Endothelial cell of hepatic sinusoid (primary cell): ENCODE results near the gene ROBO1.
"Not testable (repeated sequence)": the region's sequence is repeated elsewhere in the genome, so short reads cannot be mapped to it uniquely, and the experiment has no call there.

Source experiments
- in situ Hi-C: cut with HindIII; loops from 2 replicates; pipeline ENCODE4 v1.10.0; 2017; ENCODE audit warnings: low sequenced_read_pairs

Gene ROBO1

DNA sequence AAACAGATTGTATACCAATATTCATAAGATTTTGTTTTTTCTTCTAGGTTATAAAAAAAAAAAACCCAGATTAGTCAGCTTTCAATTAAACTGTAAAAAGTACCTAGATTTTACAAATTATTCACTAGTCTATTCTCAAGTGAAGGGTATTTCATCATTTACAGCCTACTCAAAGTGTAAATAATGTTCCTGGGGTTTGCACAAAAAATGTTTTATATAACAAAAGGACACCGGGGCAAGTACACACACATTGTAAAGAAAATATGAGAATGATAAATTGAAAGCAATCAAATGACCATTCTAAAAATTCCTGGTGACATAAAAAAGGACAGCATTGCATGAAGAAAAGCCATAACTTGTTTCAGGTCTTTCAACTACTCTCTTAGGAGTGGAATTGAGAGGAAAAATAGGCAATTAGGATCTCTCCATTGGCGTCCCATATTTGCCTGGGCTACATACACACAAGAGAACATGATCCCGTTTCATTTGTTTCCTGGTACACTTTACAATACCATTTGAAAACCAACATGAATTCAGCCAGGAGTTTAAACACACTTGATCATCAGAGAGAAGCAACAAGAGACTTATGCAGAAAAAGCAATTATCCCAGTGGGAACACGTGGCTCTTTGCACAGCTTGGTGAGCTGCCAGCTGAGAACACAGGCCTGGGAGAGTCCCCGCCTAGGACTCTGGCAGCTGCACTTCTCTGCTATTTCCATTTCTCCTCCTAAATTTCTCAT, 1039.2 kb downstream of the ROBO1 start:
- in situ Hi-C loops: no loop called here

DNA sequence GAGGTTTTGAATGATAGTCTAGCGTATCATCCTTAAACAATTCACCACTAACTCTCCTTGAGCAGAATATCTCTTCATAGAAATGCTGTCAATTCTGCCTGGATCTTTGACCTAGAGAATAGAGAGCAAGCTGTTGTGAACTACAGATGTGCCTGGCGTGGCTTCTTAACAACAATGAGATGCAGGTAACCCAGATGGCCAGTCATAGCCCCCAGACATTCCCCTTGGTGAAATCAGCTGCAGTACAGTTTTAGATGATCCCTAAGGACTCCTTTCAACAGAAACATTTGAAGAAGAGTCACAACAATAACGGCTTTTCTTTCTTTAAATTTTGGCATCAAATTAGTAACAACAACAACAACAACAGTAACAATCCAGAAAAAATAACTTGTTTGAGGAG, 1041.3 kb downstream of the ROBO1 start:
- in situ Hi-C loops: no loop called here

DNA sequence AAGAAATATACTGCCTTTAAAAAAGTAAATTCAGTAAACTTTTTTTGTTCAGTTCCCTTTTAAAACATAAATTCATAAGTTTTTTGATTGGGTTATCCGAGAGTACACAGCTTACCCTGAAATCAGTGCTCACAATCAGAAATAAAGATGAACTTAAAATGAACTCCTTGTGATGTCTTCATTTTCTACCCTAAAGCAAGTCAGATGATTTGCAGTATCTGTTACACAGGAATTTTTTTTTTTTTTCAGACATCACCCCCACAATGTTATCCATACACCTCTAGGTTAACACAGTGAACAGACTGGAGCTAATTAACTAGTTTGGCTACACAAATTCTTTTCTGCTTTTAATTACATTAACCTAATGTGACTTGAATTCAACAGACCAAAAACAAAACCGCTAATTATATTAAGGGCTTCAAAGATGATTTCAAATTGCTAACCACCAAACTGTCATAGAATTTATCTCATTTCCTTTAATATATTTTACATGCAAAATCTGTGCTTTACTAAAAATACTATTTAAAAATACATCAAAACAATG, 1042.0 kb downstream of the ROBO1 start:
- in situ Hi-C loops: no loop called here

DNA sequence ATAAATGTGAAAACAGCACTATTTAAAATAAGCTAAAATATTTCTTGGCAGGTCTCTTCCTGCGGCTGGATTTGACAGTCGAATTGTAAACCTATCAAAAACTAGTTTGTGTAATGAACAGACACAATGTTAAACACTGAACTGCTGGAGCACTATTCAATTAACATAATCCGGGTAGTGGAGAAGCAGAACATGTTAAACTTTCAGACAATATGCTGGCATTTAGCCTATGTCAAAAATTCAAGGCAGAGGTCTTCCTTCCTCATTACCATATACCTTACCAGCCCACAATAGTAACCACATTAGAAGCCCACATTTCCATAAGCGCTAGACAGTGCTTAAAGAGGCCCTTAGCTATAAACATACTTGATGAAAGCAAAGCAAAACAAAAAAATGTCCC, 1042.9 kb downstream of the ROBO1 start:
- in situ Hi-C loops: no loop called here

DNA sequence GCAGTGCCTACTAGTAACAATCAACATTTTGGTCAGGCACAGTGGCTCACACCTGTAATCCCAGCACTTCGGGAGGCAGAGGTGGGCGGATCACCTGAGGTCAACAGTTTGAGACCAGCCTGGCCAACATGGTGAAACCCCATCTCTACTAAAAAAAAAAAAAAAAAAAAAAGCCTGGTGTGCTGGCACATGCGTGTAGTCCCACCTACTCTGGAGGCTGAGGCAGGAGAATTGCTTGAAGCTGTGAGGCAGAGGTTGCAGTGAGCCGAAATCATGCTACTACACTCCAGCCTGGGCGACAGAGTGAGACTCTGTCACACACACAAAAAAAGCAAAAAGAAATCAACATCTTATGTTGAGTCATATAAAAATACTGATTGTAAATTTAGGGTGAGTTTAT, 1043.4 kb downstream of the ROBO1 start:
- in situ Hi-C loops: not testable (repeated sequence)

DNA sequence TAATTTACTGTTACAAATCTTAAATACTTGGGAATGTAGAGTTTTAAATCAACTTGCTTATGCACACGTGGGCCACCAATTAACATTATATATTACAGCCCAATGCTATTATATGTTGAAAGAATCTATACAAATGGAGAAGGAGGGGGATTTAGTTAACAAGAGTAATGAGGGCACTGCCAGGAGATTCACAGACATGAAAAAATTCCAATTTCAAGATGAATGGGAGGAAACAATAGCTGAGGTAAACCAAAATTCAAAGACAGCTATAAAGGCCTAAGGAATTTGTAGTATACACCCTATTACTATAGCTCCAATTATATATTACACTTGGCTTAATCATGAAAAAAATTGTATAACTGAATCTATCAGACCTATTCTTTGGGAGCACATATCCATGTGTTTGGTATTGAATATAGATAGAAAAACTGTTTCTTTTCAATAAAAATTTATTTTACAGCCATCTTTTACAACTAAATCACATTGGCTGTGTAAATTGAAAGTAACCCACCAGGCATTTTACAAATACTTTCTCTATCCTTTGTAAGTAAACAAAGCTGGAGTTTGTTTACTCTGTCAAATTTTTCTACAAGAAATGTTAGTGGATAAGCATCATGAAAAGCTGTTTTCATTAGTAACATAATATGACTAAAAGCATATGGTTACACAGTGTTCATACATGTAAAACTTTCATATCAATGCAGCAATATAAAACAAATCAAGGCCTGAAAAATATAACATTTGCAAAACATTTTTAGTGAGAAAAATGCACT, 1045.8 kb downstream of the ROBO1 start:
- in situ Hi-C loops: no loop called here

DNA sequence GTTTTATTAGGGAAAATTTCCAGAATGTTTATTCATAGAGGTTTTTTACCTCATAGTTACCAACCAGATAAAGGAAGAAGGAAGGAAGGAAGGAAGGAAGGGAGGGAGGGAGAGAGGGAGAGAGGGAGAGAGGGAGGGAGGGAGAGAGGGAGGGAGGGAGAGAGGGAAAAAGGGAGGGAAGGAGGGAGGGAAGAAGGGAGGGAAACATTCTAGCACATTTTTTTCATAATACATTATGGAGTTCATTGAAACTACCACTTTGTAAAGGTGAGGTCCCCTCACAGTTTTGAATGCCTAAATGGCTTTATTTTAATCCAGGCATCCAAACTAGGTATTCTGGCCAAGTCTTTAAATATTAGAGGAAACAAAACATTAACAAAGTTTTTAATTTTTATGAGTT, 1049.1 kb downstream of the ROBO1 start:
- in situ Hi-C loops: no loop called here

DNA sequence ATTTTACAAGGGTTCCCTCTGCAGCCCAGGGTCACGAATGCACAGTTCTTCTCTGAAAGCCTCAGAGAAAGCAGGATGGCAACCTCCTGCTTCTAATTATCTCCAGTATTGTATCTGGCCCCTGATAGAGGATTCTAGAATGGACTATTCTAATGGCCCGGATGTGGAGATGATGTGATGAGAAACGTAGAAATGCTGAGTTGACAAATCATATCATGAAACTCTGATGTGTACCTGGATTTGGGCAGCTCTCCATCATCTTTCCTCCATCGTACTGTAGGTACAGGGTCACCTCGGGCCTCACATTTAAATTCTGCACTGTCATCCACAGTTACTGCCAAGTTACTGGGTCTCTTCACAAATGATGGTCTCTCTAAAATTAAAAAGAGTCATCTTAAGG, 1050.8 kb downstream of the ROBO1 start:
- in situ Hi-C loops: no loop called here

DNA sequence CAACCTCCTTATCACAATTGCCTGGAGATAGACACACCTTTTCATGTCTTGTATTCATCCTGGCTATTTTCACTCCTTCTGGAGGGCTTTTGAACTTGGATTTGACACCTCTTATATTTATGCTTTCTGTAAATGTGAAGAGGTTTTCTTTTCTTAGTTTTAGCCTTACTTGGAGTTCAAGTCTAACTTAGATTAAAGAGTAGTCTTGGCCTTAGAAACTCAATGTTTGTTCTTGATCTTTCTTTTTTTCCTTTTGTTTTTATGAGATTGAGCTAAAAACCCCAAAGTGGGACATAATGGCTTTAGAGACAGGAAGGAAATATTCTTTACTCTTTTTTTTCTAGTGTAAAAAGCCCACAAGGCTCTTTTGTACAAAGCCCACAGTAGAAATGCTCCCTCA, 1054.9 kb downstream of the ROBO1 start:
- in situ Hi-C loops: no loop called here

DNA sequence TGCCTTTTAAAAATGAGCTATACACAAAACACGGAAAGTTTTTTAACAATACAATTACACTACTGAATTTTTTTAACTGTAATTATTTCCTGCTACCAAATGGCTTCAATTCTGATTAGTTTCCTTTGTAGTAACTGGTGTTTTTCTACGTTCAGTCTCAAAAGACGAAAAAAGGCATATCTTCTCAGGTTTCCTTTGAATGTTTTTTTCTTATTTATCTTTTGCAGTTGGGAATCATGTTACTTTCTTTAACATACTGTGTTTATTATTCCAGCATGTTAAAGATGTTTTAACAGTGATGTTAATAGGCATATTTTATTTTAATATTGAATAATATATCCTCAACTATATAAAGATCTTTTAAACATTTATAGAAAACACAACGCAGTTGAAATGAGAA, 1055.5 kb downstream of the ROBO1 start:
- in situ Hi-C loops: no loop called here

DNA sequence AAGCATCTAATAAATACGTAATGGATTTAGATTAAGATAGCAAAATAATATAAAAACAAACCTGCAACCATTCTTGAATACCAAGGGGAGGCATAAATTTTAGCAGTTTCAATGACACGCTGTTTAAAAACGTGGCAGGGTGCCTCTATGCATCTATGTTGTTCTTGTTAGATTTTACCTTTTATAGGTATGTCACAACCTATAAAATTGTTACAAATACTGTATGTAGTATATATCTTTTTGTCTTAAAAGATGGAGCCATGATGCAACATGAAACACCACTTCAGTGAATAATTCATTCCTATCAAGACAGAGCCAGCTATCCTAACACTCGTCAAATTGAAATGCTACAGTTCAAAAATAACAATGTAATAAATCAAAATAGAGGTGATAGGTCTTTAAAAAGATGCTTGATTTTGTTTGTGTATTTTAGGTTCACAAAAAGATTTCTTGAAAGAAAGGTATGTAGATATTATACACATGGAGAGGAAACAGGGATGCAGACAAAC, 1059.2 kb downstream of the ROBO1 start:
- in situ Hi-C loops: no loop called here

DNA sequence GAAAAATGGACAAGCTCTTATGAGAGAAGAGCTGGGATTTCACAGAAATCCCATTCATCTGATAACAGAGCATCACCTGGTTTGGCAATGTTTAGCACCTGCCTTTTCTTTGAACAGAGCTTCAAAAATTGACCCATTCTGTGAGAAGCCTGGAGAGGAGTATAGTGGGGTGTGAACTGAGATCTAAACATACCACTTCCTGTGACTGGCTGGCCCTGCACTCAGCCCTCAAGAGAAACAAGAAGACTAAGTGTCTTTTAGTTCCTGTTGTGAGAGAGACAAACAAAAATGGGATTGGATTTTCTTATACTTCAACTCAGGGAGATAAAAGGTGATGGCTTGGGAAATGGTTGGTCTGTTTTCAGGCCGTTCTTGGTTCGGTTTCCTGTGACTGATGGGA, 1060.2 kb downstream of the ROBO1 start:
- in situ Hi-C loops: no loop called here

DNA sequence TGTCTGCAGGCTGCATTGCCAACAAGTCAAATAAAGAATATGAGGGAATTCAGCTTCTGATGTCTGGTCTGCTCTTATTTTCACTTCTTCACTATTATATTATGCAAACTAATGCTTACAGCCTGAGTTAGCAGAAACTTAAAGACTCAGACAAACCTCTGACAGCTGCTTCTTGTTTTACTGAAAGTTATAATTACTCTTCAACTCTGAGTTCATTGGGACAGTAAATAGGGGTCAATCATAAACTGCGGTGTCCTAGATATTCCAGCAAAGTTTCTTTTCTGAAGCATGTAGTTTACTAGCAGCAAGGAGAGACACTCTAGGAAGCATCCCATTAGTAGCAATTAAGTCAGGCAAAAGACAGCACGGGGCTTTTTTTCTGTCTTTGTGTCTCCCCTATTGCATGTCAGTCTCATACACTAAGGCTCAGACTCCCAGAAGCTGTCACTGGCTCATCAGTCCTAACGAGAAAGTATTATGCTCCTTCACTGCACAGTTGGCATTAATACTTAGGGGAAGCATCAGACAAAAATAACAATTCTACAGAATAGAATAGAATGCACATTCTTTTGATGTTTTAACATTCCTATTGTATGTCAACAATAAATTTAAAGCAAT, 1060.8 kb downstream of the ROBO1 start:
- in situ Hi-C loops: no loop called here

DNA sequence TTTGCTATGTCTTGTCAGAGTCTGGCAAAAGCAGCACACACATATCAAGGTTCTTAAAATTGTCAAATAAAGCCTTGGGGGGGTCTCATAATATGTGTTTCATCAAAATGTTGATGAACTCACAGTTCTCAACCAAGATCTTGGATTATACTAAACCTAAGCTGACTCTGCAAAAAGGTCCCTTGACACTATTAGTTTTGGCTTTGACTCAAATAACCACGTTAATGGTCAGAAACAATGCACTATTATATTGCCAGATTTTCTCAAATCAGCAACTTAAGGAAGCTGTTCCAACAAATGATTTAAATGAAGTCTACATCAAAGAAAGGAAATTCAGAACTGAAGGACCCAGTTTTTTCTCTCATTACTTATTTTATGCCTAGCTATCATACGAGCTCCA, 1063.9 kb downstream of the ROBO1 start:
- in situ Hi-C loops: no loop called here

DNA sequence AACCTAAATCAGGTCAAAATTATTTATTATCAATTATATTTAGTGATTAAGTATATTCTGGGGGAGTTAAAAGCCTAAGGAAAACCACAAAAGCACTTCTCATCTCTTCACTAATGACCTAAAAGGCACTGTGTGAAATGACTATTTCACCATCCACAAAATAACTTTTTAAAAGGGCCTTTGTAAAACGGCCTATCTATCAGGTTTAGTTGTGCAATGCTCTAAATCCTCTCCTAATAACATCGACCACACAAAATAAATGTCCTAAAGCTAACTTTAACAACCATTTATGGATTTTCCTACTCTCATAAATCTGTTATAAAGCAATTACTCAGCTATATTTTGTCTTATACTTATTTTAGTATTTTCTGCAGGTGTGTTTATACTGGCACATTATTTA, 1066.3 kb downstream of the ROBO1 start:
- in situ Hi-C loops: no loop called here

DNA sequence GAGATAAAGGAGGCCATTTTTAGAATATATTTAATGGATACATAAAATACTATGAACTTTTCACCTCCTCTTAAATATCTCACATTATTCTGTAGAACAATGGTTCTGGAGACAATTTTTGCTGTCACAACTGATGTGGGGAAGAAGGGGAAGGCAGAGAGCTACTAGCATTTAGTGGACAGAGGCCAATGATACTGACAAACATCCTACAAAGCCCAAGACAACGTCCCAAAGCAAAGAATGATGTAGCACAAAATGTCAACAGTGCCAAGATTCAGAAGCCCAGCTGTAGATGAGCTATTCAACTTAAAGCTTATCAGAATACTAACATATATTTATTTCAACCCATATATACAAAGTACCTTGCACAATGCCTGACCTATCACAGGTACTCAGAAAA, 1069.4 kb downstream of the ROBO1 start:
- in situ Hi-C loops: loop anchor here (5.0 kb wide), 1 partner anchor 36 kb away; no protein-coding TSS in a partner anchor

DNA sequence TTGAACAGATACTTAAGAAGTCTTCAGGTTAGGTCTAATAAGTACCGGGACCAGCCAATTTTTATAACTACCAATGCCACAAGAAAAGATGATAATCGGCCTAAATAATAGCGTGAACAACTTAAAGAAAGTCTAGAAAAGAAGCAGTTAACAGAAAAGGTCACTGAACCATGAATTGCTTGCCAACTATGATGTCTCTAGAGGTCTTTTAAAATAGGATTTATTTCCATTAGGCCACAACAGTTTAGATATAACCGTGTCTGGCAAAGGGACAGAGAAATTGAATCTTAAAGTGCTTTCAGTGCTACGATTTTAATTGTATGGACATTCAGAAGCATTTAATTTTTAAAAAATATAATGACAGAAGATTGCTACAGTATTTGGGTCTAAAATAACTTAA, 1070.4 kb downstream of the ROBO1 start:
- in situ Hi-C loops: loop anchor here (5.0 kb wide), 1 partner anchor 35 kb away; no protein-coding TSS in a partner anchor

DNA sequence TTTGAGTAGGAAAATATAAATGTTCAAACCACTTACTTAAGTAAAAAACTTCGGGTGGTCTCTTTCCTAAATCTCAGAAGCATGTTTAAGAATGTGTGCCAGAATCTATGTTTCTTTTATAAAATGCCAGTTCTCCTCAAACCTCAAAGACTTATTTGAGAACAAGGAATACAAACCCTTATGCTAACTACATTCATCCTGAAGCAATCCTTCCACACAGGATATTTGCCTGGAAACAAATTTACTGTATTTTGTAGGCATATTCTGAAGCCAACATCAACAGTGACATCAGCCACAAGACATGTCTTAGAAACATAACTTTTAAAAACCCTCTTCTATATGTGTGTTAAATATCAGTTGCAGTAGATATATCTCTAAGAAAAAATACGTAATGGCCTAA, 1077.0 kb downstream of the ROBO1 start:
- in situ Hi-C loops: no loop called here

DNA sequence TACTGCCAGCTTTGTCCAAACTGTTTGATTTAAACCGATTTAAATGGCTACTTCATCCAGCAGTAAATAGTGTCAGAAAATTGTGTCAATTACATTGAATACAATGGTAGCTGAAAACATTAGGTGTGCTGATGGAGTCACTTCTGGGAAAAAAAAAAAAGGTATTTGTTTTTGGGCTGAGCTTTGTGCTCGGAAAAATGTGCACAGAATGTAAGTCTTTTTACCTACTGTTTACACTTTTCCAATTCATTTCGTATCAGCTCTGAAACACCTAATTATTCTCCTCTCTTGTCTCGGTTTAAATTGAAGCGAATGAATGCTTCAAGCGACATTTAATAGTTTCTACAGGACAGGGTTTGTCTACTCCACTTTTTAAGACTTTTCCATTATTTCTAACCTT, 1078.4 kb downstream of the ROBO1 start:
- in situ Hi-C loops: no loop called here

DNA sequence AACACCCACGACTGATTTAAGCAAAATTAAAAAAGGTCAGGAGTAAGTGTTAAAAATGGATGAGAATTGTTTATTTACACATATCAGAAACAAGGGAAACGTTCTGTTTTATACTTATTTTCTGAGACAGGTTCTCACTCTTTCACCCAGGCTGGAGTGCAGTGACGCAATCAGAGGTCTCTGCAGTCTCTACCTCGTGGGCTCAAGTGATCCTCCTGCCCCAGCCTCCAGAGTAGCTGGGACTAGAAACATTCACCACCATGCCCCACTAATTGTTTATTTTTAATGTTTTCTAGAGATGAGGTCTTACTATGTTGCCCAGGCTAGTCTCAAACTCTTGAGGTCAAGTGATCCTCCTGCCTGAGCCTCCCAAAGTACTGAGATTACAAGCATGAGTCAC, 1080.3 kb downstream of the ROBO1 start:
- in situ Hi-C loops: no loop called here

DNA sequence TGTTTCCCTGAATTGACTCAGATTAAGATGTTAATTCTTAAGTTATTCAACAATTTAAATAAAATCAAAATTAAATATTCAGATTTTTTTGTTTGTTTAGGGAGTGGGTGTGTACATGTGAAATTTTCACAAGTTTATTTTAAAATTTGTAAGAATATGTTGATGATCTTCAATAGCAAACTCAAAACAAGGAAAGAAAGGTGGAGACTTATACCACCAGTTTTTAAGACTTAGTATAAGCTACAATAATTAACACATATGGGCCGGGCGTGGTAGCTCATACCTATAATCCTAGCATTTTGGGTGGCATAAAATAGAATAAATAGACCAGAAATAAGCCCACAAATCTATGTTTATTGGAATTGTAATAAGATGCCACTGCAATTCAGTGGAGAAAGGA, 1084.5 kb downstream of the ROBO1 start:
- in situ Hi-C loops: no loop called here
